ENCODE data around the gene TEX30.

DNA sequence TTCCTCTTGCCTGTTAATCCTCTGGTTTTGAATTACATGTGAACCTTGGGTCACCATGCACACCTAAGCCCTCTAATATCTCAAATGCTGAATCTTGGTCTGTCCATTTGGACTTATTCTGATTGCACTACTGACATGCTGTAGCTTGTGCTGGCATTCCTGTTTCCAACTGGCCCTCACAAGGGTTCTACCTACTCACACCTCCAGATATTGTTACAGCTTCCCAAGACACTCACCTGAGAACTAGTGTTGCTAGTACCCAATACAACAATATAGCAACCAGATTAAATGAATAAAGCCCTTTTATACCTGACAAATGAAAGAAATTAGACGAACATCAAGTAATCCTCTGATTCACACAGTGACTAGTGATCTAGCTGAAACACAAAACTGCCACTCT is 16.6 kb downstream of the TEX30 start:
- TF ChIP-seq EP300 (IDR thresholded peaks at IDR 0.05; ENCODE audit: borderline replicate concordance) = no peak
- TF ChIP-seq YY1 (IDR thresholded peaks at IDR 0.05; ENCODE audit: low read depth) = no peak
- no peak for TF ChIP-seq FOXM1 (IDR thresholded peaks at IDR 0.05; ENCODE audit: borderline replicate concordance, low read depth)
- TF ChIP-seq CEBPB (IDR thresholded peaks at IDR 0.05) = no peak
- TF ChIP-seq, protein P1, sequence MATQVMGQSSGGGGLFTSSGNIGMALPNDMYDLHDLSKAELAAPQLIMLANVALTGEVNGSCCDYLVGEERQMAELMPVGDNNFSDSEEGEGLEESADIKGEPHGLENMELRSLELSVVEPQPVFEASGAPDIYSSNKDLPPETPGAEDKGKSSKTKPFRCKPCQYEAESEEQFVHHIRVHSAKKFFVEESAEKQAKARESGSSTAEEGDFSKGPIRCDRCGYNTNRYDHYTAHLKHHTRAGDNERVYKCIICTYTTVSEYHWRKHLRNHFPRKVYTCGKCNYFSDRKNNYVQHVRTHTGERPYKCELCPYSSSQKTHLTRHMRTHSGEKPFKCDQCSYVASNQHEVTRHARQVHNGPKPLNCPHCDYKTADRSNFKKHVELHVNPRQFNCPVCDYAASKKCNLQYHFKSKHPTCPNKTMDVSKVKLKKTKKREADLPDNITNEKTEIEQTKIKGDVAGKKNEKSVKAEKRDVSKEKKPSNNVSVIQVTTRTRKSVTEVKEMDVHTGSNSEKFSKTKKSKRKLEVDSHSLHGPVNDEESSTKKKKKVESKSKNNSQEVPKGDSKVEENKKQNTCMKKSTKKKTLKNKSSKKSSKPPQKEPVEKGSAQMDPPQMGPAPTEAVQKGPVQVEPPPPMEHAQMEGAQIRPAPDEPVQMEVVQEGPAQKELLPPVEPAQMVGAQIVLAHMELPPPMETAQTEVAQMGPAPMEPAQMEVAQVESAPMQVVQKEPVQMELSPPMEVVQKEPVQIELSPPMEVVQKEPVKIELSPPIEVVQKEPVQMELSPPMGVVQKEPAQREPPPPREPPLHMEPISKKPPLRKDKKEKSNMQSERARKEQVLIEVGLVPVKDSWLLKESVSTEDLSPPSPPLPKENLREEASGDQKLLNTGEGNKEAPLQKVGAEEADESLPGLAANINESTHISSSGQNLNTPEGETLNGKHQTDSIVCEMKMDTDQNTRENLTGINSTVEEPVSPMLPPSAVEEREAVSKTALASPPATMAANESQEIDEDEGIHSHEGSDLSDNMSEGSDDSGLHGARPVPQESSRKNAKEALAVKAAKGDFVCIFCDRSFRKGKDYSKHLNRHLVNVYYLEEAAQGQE (IDR thresholded peaks at IDR 0.05; ENCODE audit: low read depth) = no peak
- no peak for TF ChIP-seq TAF1 (IDR thresholded peaks at IDR 0.05; ENCODE audit: low read depth)
- TF ChIP-seq CREB1 (IDR thresholded peaks at IDR 0.05; ENCODE audit: low read depth) = no peak
- TF ChIP-seq, protein P2, sequence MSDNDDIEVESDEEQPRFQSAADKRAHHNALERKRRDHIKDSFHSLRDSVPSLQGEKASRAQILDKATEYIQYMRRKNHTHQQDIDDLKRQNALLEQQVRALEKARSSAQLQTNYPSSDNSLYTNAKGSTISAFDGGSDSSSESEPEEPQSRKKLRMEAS (IDR thresholded peaks at IDR 0.05) = no peak
- TF ChIP-seq TEAD4 (IDR thresholded peaks at IDR 0.05) = no peak
- TF ChIP-seq ZBTB7A (IDR thresholded peaks at IDR 0.05; ENCODE audit: low read depth) = no peak
- TF ChIP-seq, protein P3, sequence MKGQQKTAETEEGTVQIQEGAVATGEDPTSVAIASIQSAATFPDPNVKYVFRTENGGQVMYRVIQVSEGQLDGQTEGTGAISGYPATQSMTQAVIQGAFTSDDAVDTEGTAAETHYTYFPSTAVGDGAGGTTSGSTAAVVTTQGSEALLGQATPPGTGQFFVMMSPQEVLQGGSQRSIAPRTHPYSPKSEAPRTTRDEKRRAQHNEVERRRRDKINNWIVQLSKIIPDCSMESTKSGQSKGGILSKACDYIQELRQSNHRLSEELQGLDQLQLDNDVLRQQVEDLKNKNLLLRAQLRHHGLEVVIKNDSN (IDR thresholded peaks at IDR 0.05) = no peak
- no peak for TF ChIP-seq EGR1 (IDR thresholded peaks at IDR 0.05)
- no peak for TF ChIP-seq NFIC (IDR thresholded peaks at IDR 0.05)
